GM19023 (cell line): ENCODE measurements around the gene GLRX5.

Experiments used
- ATAC-seq: cut with Tn5 transposase; IDR thresholded peaks from one replicate; pipeline ENCODE4 v1.9.1; 2021; ENCODE audit warnings: mild to moderate bottlenecking, moderate library complexity; ENCODE audit not compliant: unreplicated experiment

GLRX5 gene

GRCh38 chr14:95531969-95532368 is 2.9 kb upstream of the GLRX5 start:
- ATAC-seq, result no peak

- ATAC-seq, result no peak
Measured at GRCh38 chr14:95533391-95533821, 1.4 kb upstream of the GLRX5 start.

GRCh38 chr14:95533822-95534221 is 1.0 kb upstream of the GLRX5 start:
- ATAC-seq, result no peak

- ATAC-seq, result peak; percentile 2
Measured at GRCh38 chr14:95535226-95536021, 574 bp downstream of the GLRX5 start.

- ATAC-seq, result no peak
Measured at GRCh38 chr14:95536036-95536593, 1.3 kb downstream of the GLRX5 start.

GRCh38 chr14:95536671-95537070 is 1.8 kb downstream of the GLRX5 start:
- ATAC-seq, result no peak

- no peak for ATAC-seq
Measured at GRCh38 chr14:95537298-95538089, 2.6 kb downstream of the GLRX5 start.

- ATAC-seq, result no peak
Measured at GRCh38 chr14:95538801-95539509, 4.1 kb downstream of the GLRX5 start.

- no peak for ATAC-seq
Measured at GRCh38 chr14:95540236-95540855, 5.5 kb downstream of the GLRX5 start.

- no peak for ATAC-seq
Measured at GRCh38 chr14:95541346-95541745, 6.5 kb downstream of the GLRX5 start.

GRCh38 chr14:95541932-95542930 is 7.4 kb downstream of the GLRX5 start:
- no peak for ATAC-seq

- no peak for ATAC-seq
Measured at GRCh38 chr14:95543021-95543420, 8.2 kb downstream of the GLRX5 start.

GRCh38 chr14:95544588-95544987 is 9.7 kb downstream of the GLRX5 start:
- ATAC-seq, result no peak

GRCh38 chr14:95545515-95546168 is 10.8 kb downstream of the GLRX5 start:
- no peak for ATAC-seq

GRCh38 chr14:95547272-95547625 is 12.4 kb downstream of the GLRX5 start:
- ATAC-seq, result no peak

- no peak for ATAC-seq
Measured at GRCh38 chr14:95547626-95548327, 12.9 kb downstream of the GLRX5 start.

- ATAC-seq, result no peak
Measured at GRCh38 chr14:95548328-95548929, 13.6 kb downstream of the GLRX5 start.
